Mesenteric fat pad (tissue), 1 donor: ENCODE results near the gene EXOC6. TPM values are rescaled to one million over a fixed set of nuclear protein-coding genes. Genes with fewer than 3 reads are reported as not detected.
"Not testable (repeated sequence)": the region's sequence is repeated elsewhere in the genome, so short reads cannot be mapped to it uniquely, and the experiment has no call there.

Source experiments
- DNase-seq: peaks from one replicate; pipeline ENCODE4 v3.0.0-alpha.2; 2020; ENCODE audit warnings: low spot score
- total RNA-seq: library from RNA; stranded (reverse); fragmentation: NEBNext Ultra II Directional; extraction: Animal tissue kit (Norgen Biotek cat#: 25700); gene quantifications from one replicate; pipeline ENCODE4 v1.2.1, GENCODE V29; 2021
- donor health status: DM: yes; HTN: yes; CAD: no.

Gene EXOC6
- total RNA-seq, 1 donor from 2014 or later, result 12.3 TPM

GRCh38 chr10:93101148-93101547 is 252.8 kb downstream of the EXOC6 start:
- DNase-seq, result not testable (repeated sequence)

DNA sequence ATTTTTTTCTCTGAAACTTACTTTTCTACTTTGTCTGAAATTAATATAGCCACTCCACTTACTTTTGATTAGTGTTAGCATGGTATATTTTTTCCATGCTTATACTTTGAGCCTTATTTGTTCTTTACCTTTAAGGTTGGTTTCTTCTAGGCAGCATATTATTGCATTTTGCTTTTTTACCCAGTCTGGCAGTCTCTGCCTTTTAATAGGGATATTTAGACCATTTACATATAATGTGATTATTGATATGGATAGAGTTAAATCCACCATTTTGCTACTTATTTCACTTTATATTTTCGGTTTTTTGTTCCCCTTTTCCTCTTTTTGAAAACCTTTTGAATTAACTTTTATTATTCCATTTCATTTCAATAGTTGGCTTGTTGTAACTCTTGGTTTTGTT is 255.6 kb downstream of the EXOC6 start:
- DNase-seq, result no peak

DNA sequence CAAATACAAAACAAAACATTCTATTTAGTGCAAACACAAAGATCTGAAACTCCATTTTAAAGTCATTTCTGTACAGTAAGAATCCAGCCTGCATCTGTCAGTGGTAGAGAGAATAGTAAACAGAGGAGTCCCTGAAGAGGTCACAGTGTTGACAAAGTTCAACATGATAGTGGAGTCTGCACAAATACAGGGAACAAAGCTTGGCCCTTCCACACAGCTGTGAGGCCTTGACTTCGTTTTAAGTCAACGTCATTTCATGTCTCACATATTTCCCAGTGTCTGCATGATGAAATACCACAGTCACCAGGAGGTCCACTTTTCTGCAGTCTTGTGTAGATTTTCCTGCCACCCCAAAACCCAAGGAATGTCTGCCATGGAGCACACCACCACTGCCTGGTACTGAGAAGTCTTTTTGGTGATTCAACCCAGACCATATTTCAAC is 258.3 kb downstream of the EXOC6 start:
- DNase-seq, result no peak

Other genes with a start within 250 kb of the EXOC6 start
- 6.8 TPM for gene HHEX, start 158.6 kb upstream of the EXOC6 start, total RNA-seq
- 0.22 TPM for gene CYP26C1, start 212.3 kb downstream of the EXOC6 start, total RNA-seq
- gene CYP26A1, start 225.4 kb downstream of the EXOC6 start, total RNA-seq, result not detected